HepG2 (cell line): ENCODE data around the gene NUDT17. TPM values are rescaled to one million over a fixed set of nuclear protein-coding genes. Genes with fewer than 3 reads are reported as not detected.

Experiments used
- ARID2 ChIP-seq: sonication (generic); formaldehyde crosslinking; IDR thresholded peaks from 2 replicates; pipeline ENCODE4 v1.8.1; 2022; ENCODE audit warnings: mild to moderate bottlenecking, missing genetic modification reagents, borderline replicate concordance
- ATRX ChIP-seq: sonication (generic); formaldehyde crosslinking; IDR thresholded peaks from 2 replicates; pipeline ENCODE4 v1.4.0; 2020; ENCODE audit warnings: missing genetic modification reagents, borderline replicate concordance
- CSRNP1 ChIP-seq: sonication (generic); formaldehyde crosslinking; IDR thresholded peaks from 2 replicates; pipeline ENCODE4 v1.8.1; 2023; ENCODE audit warnings: mild to moderate bottlenecking, missing genetic modification reagents
- MNT ChIP-seq: fragments of 450-650 bp; IDR thresholded peaks from 2 replicates; pipeline ENCODE4 v1.6.1; 2016
- NCOR1 ChIP-seq: fragments of 200-600 bp; sonication (generic); IDR thresholded peaks from 2 replicates; pipeline ENCODE4 v1.7.0; 2017; ENCODE audit warnings: antibody characterized with exemption, low read length, borderline replicate concordance
- NFATC3 ChIP-seq: sonication (generic); formaldehyde crosslinking; IDR thresholded peaks from 2 replicates; pipeline ENCODE4 v1.5.1; 2020; ENCODE audit warnings: mild to moderate bottlenecking, missing genetic modification reagents
- PAF1 ChIP-seq: IDR thresholded peaks from 2 replicates; pipeline ENCODE4 v1.6.1; 2016; ENCODE audit warnings: missing genetic modification reagents, missing compliant biosample characterization
- RBM39 ChIP-seq: fragments of 200-400 bp; formaldehyde crosslinking; IDR thresholded peaks from one replicate; pipeline ENCODE4 v1.6.1; 2018; ENCODE audit warnings: antibody characterized with exemption, mild to moderate bottlenecking, low read depth, low read length; ENCODE audit not compliant: poor library complexity, severe bottlenecking
- RFXAP ChIP-seq: sonication (generic); formaldehyde crosslinking; IDR thresholded peaks from 2 replicates; pipeline ENCODE4 v1.4.0; 2020; ENCODE audit warnings: missing genetic modification reagents, borderline replicate concordance
- SSRP1 ChIP-seq: IDR thresholded peaks from 2 replicates; pipeline ENCODE4 v1.6.1; 2016; ENCODE audit warnings: control low read depth
- TARDBP ChIP-seq: sonication (generic); formaldehyde crosslinking; IDR thresholded peaks from 2 replicates; pipeline ENCODE4 v1.8.0; 2022; ENCODE audit warnings: mild to moderate bottlenecking, missing genetic modification reagents
- YEATS4 ChIP-seq: sonication (generic); formaldehyde crosslinking; IDR thresholded peaks from 2 replicates; pipeline ENCODE4 v1.4.0; 2020; ENCODE audit warnings: missing genetic modification reagents, borderline replicate concordance
- ZFP36L2 ChIP-seq: sonication (generic); formaldehyde crosslinking; IDR thresholded peaks from 2 replicates; pipeline ENCODE4 v1.4.0; 2020; ENCODE audit warnings: missing genetic modification reagents
- ZNF253 ChIP-seq: sonication (generic); formaldehyde crosslinking; IDR thresholded peaks from 2 replicates; pipeline ENCODE4 v1.8.0; 2022; ENCODE audit warnings: mild to moderate bottlenecking, missing genetic modification reagents, borderline replicate concordance
- ZNF260 ChIP-seq: sonication (generic); formaldehyde crosslinking; IDR thresholded peaks from 2 replicates; pipeline ENCODE4 v1.4.0; 2020; ENCODE audit warnings: missing genetic modification reagents, low read depth, mild to moderate bottlenecking, borderline replicate concordance
- ZNF30 ChIP-seq: sonication (generic); formaldehyde crosslinking; IDR thresholded peaks from 2 replicates; pipeline ENCODE4 v1.5.0; 2020; ENCODE audit warnings: mild to moderate bottlenecking, missing genetic modification reagents
- ZNF335 ChIP-seq: sonication (generic); formaldehyde crosslinking; IDR thresholded peaks from 2 replicates; pipeline ENCODE4 v1.4.0; 2020; ENCODE audit warnings: missing genetic modification reagents
- ZNF468 ChIP-seq: sonication (generic); formaldehyde crosslinking; IDR thresholded peaks from 2 replicates; pipeline ENCODE4 v1.8.0; 2022; ENCODE audit warnings: mild to moderate bottlenecking, moderate library complexity, missing genetic modification reagents
- ZNF563 ChIP-seq: sonication (generic); formaldehyde crosslinking; IDR thresholded peaks from 2 replicates; pipeline ENCODE4 v1.8.0; 2022; ENCODE audit warnings: mild to moderate bottlenecking, moderate library complexity, missing genetic modification reagents
- ZNF616 ChIP-seq: sonication (generic); formaldehyde crosslinking; IDR thresholded peaks from 2 replicates; pipeline ENCODE4 v1.5.0; 2020; ENCODE audit warnings: low read depth, mild to moderate bottlenecking, missing genetic modification reagents
- ZNF772 ChIP-seq: sonication (generic); formaldehyde crosslinking; IDR thresholded peaks from 2 replicates; pipeline ENCODE4 v1.5.0; 2020; ENCODE audit warnings: mild to moderate bottlenecking, missing genetic modification reagents
- ZNF792 ChIP-seq: IDR thresholded peaks from 2 replicates; pipeline ENCODE4 v1.6.1; 2016
- ZNF879 ChIP-seq: sonication (generic); formaldehyde crosslinking; IDR thresholded peaks from 2 replicates; pipeline ENCODE4 v1.8.1; 2023; ENCODE audit warnings: missing genetic modification reagents
- ZSCAN9 ChIP-seq: IDR thresholded peaks from 2 replicates; pipeline ENCODE4 v1.6.1; 2016; ENCODE audit warnings: borderline replicate concordance
- polyA plus RNA-seq, 8 experiments: library from polyadenylated mRNA; depleted of rRNA in 3 of 8; stranded (reverse) in 7 of 8; unstranded in 1 of 8; fragments of >200 nt; fragmentation: Illumina TruSeq in 4 of 8; extraction: Trizol in 4 of 8; gene quantifications; 2 replicates each; pipeline versions ENCODE4 v1.2.1 to v1.2.3, GENCODE V29; 2011 to 2016; ENCODE audit warnings: low read depth in 4 of 8, missing spikeins in 1 of 8, mixed read lengths in 1 of 8; ENCODE audit not compliant: insufficient read depth in 1 of 8
- total RNA-seq, 5 experiments: library from RNA; depleted of rRNA; stranded (reverse); fragments of >200 nt; fragmentation: Illumina TruSeq; extraction: Trizol; gene quantifications; 2 replicates each; pipeline ENCODE4 v1.2.3, GENCODE V29; 2016; ENCODE audit warnings: low read depth in 1 of 5
- TF ChIP-seq, protein P1 (sequence below): sonication (generic); formaldehyde crosslinking; IDR thresholded peaks from 2 replicates; pipeline ENCODE4 v1.4.0; 2020; ENCODE audit warnings: missing genetic modification reagents, borderline replicate concordance

NUDT17 gene
- total and polyA plus RNA-seq, 2 of the 13 experiments (the other 11 are each of a cell fraction or from before 2014, with no cell fraction given): 2.6 to 5.8 TPM

- TF ChIP-seq, protein P1, sequence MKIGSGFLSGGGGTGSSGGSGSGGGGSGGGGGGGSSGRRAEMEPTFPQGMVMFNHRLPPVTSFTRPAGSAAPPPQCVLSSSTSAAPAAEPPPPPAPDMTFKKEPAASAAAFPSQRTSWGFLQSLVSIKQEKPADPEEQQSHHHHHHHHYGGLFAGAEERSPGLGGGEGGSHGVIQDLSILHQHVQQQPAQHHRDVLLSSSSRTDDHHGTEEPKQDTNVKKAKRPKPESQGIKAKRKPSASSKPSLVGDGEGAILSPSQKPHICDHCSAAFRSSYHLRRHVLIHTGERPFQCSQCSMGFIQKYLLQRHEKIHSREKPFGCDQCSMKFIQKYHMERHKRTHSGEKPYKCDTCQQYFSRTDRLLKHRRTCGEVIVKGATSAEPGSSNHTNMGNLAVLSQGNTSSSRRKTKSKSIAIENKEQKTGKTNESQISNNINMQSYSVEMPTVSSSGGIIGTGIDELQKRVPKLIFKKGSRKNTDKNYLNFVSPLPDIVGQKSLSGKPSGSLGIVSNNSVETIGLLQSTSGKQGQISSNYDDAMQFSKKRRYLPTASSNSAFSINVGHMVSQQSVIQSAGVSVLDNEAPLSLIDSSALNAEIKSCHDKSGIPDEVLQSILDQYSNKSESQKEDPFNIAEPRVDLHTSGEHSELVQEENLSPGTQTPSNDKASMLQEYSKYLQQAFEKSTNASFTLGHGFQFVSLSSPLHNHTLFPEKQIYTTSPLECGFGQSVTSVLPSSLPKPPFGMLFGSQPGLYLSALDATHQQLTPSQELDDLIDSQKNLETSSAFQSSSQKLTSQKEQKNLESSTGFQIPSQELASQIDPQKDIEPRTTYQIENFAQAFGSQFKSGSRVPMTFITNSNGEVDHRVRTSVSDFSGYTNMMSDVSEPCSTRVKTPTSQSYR (CRISPR knock-in tag): peak; percentile 61; the same call in 1 of the 2 replicates
- TF ChIP-seq ATRX (CRISPR knock-in tag) (no peak; the same call in 1 of the 2 replicates), NFATC3 (CRISPR knock-in tag) (no peak), ZSCAN9 (CRISPR knock-in tag) (peak; percentile 84), ZNF253 (CRISPR knock-in tag) (no peak), MNT (no peak), SSRP1 (CRISPR knock-in tag) (no peak), RFXAP (CRISPR knock-in tag) (no peak), ZNF879 (no peak), NCOR1 (peak; percentile 5; the same call in 1 of the 2 replicates), PAF1 (no peak), ARID2 (0 out of 2 replicates have a peak, but pooled peaks have one; percentile 21), ZNF772 (peak; percentile 43; the same call in 1 of the 2 replicates), ZNF260 (CRISPR knock-in tag) (no peak), CSRNP1 (CRISPR knock-in tag) (peak; percentile 37; the same call in 1 of the 2 replicates), RBM39 (no peak), ZNF616 (CRISPR knock-in tag) (no peak), YEATS4 (CRISPR knock-in tag) (peak; percentile 57; the same call in 1 of the 2 replicates), ZNF792 (CRISPR knock-in tag) (peak; percentile 69; the same call in 1 of the 2 replicates), ZNF468 (CRISPR knock-in tag) (no peak), ZFP36L2 (no peak), ZNF335 (CRISPR knock-in tag) (0 out of 2 replicates have a peak, but pooled peaks have one; percentile 32), TARDBP (CRISPR knock-in tag) (peak; percentile 76), ZNF563 (CRISPR knock-in tag) (no peak), ZNF30 (CRISPR knock-in tag) (no peak)
These were observed 46.4 kb downstream of the NUDT17 start (continued) for GRCh38 chr1:145891587-145892485.
